SK-N-DZ (cell line): ENCODE measurements around the gene PARN.
"Not testable (repeated sequence)": the region's sequence is repeated elsewhere in the genome, so short reads cannot be mapped to it uniquely, and the experiment has no call there.

ENCODE experiments used
- DNase-seq: peaks from one replicate; pipeline ENCODE4 v3.0.0-alpha.2; 2015; ENCODE audit warnings: low spot score

Gene PARN

DNA sequence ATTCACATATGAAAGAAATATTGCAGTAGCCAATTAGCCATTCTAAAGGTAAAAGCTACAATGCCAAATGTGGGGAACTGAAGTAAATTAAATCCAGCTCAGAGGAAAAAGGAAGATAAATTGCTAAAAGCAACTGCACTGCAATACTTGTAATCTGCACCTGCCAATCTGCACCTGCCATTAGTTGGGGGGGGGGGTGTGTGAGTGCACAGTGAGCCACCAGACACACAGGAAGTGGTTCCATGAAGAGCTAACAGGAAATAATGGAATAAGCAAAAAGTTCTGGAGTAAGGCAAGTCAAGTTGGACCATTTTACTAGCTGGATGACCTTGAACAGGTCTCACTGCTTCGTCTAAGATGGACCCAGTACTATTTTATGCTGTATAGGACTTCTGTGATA, 191.8 kb downstream of the PARN start:
- DNase-seq: no peak

DNA sequence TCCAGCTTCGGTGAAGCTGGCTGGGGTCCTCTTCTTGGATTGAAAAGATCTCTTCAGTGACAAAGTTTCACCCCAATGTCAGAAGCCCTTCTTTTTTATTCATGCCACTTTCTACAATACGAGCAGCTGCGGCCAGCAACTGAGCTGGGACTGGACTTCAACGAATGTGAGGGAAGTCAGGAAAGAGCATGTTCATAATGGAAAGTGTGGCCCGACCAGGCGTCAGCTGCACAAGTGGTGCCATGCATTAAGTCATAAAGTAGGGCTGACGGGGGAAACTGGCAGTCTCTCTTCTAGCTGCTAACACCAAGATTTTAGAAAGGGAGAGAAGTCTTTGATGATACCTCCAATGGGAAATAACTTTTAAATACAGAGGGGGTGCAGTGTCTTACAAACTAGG, 192.6 kb downstream of the PARN start:
- no peak for DNase-seq

DNA sequence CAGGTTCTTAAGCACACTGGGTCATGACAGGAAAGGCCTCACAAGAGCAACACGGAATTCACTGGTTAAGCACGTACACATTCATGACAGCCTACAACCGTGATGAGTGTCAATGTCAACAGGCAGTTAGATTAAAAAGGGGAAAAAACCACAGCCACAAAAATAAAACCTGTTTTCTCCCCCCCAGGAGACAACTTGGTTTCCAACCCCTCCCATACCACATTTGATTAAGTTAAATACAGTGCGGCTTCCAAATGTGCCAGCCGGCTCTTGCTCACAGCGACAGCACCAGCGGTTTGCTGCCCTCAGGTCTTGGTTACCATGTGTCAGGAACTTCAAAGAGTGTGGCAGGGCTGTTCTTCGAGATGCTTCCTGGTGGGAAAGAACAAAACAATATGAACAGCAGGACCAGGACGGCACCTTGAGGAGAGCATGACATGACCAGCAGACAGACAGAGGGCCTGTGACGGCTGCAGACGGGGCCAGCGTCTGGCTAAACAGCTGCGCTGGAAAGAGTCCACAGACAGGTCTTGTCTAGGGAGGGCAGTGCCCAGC, 193.6 kb downstream of the PARN start:
- DNase-seq: no peak

- DNase-seq: no peak
Observed at GRCh38 chr16:14434860-14435259, 195.2 kb downstream of the PARN start.

DNA sequence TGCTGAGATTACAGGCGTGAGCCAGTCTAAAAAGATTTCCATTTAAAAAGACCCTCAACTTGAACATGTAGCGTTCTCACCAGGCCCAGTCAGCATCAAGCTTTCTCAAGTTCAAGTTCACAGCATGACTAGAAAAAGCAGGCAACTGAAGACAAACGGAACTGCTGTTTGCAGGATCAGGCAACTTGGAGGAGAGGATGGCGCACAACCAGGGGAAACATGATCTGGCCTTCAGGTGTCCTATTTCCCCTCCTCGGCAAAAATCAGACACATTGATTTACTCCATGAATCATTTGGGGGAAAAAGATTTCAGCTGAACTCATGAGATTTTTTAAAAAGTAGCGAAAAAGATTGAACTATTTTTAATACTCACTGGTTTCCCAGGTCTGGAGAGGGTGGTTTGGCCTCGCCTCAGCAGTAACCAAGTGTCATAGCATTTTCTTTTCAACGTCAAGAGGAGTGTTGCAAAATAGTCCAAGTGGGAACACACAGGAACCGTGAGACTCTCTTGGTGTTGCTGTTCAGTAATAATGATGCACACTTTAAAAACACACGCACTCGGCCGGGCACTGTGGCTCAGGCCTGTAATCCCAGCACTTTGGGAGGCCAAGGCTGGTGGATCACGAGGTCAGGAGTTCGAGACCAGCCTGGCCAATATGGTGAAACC, 201.0 kb downstream of the PARN start:
- not testable (repeated sequence) for DNase-seq

DNA sequence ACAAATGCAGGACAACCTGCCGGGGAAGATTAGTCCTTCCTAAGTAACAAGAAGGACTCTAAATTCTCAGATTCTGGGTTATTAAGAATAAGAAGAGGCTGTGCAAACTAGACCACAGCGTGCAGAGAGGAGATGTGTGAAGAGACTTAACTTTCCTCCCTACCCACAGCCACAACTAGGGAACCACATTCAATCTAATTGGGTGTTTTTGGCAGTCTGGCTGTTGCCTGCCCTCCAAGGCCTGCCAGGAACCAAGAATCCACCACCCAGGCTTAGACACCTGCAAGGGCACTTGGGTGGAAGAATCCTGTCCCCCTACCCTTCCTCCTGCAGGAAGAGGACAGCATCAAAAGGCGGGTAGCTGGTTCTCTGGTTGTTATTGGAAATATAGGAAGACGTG, 202.0 kb downstream of the PARN start:
- no peak for DNase-seq

DNA sequence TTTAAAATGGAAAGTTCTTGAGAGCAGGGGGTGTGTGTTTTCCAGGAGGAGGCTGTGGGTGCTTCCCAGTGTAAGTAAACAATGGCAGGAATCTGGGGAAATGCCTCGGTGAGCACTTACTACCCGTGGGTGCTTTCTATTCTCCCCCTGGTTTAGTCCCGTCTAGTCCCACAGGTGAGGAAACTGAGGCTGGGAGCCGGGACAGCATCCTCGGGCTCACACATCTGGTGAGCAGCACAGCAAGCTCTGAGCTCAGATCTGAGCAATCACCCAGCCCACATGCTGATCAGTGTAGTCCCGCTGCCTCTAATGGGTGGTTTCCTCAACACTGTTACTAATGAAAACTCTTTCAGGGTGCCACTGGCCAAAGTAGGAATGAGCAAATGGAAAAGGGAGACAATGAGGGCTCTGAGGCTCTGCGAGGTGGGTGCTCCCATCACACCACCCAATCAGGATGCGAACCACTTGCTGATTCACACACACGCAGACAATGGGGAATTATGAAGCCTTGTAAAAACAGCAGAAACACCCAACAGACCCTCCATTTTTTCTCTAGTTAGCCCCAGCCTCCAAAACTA, 202.6 kb downstream of the PARN start:
- no peak for DNase-seq

GRCh38 chr16:14424595-14424994, 205.5 kb downstream of the PARN start:
- DNase-seq: no peak

DNA sequence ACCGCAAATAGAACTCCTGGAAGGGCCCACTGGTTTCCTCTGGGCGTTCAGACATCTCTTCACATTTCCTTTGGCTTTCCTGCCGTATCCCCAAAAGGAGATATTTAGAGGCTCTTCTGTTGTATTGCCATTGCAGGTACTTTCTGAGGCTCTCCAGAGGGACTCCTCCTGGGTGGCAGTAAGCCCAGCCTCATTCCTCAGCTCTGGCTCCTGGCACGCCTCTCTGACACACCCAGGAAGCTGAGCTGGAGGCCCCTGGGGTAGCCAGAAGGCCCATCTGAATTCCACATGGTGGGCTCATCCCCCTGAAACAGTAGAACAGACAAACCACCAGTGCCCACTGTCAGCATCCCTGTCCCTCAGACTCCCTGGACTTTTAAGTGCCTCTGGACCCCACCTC, 206.7 kb downstream of the PARN start:
- no peak for DNase-seq

DNA sequence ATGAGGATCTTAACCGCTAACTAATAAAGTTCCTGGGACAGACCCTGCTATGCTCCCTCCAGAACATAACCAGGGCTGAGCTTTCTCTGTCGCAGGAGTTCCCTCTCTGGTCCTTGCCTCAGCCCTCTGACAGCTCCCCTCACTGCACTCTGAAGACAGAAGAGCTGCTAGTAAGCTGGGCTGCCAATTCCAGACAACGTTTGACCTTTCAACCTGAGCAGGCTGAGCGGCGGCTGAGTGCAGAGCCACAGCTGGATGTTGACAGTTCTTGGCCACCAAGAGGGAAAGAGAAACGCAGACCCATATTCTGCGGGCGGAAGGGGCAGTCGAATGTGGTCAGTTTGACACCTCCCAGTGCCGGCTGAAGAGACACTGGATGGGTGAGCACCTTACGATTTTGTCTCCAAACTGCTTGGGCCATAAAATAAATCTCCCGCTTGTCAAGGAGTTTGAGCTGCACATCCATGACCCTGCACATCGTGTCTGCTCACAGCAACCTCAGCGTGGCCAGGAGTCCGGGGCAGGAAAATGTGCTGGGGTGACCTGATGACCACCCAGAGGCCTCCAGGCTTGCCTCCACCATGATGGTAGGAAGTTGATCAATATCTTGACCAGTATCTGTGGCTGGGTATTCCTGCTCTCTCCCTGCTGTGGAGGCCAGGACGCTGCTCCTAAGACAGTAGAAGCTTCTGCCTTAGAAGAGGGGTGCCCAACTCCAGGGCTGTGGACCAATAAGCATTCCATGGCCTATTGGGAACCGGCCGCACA, 209.2 kb downstream of the PARN start:
- no peak for DNase-seq

DNA sequence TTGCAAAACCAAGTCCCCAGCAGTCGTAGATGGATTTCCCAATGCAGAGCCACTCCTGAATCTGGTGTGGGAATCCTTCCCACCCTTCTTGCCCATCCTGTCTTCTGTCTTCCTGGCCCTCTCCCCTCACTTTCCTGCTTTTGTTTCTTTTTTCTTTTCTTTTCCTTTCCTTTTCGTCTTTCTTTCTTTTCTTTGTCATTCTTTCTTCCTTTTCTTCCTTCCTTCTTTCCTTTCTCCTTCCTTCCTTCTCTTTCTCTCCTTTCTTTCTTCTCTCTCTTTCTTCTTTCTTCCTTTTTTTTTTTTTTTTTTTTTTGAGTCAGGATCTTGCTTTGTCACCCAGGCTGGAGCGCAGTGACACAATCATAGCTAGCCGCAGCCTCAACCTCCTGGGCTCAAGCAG, 209.8 kb downstream of the PARN start:
- DNase-seq: not testable (repeated sequence)

DNA sequence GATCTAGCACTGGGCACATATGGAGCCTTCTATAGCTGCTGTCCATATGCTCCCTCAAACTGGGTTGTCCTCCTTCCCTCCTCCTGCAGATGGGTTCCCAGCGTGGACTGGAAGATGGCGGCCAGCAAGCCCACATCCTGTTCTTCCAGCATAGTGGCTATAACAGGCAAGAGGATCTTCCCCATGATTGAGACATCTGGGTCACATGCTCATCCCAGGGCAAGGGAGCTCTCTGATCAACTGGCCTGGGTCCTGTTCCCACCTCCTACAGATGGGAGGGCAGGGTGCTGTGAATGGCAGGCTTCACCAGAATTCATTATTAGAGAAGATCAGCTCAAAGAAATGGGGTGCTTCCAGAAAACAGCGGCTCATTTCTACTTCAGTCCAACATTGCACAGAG, 210.2 kb downstream of the PARN start:
- DNase-seq: no peak

DNA sequence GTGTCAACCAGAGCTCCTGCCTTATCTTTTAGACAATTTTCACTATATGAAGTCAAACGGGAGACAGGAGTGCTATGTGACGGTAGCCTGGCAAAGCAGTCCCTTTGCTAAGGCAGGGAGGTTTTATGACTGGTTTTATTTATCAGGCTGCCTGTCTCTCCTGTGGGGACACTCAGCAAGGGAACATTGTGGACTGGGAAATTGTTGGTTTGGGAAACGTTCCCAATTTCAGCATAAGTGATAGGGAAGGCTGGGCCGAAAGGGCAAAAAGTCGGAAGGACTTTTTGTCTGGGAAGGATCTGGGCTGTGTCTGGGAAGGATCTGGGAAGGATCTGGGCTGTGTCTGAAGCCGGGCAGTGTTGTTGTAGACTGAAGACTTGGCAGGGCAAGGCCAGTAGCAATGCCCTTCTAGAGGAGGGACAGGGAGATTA, 211.2 kb downstream of the PARN start:
- no peak for DNase-seq

DNA sequence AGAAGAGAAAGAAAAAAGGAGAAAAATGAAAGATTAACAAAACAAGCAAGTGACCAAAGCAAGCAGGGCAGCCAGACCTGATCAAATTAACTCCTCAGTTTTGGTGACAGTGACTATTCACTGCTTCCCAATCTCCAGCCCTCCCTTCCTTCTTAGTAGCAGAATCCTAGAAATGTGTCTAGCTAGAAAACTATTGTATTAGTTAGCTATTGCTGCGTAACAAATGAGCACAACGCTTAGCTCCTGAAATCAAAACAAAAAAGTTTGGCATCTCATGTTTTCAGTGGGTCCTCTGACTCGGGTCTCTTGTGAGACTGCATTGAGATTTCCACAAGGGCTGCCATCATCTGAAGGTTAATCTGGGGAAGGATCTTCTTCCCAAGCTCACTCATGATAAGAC, 213.9 kb downstream of the PARN start:
- no peak for DNase-seq

DNA sequence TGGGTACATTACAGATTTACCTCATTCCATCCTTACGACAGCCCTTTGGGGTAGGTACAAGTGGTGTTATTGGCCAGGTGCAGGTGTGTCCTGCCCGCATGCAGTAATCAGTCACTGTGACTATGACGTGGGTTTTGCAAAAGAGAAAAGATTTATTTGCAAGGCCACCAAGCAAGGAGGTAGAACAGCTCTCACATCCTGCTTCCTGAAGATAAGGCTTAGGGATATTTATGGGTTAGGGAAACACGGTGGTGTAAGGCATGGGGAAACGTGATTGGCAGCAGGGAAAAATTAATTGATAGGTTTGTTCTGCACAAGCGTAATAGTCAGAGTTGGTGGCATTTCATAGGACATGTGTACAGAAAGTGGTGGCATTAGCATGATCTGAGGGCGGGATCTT, 214.8 kb downstream of the PARN start:
- no peak for DNase-seq

- no peak for DNase-seq
Observed at GRCh38 chr16:14409563-14409962, 220.5 kb downstream of the PARN start.

GRCh38 chr16:14407786-14408399, 222.2 kb downstream of the PARN start:
- no peak for DNase-seq

DNA sequence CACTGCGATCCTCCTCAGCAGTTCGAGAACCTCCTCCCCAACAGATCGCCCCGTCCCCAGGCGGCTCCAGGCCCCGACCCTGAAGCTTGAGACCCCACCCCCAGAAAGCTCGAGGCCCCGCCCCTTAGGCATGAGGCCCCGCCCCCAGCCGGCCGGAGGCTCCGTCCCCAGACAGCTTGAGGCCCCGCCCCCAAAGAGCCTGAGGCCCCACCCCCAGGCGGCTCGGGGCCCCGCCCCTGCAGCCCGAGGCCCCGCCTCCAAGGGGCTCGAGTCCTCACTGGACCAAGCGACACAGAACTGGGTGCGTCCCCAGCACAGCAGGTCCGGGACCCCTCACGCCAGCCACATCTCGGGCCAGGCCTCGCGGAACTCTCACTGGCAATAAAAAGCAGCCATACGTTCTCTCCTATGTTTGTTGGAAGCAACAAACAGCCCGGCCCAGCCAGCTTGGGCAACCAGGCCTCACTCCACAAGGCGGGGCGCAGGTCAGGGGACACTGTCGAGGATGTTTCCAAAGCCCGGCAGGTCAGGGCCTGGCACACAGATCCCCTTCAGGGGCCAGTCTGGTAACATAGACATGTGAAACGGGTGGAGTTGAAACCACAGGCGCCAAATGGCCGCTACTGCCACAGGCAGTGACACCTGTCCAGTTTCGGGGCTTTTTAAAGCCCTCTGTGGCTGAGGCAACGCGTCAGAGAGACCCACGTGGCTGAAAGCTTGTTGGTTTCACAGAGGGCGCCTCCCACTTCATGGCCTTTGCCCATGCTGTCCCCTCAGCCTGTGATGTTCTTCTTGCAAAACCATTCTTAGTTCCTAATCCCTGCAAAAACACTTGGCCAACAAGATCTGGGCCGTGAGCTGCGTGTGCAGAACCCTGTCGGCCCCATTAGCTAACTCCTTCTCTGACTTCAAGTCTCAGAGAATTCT, 224.2 kb downstream of the PARN start:
- DNase-seq: no peak

DNA sequence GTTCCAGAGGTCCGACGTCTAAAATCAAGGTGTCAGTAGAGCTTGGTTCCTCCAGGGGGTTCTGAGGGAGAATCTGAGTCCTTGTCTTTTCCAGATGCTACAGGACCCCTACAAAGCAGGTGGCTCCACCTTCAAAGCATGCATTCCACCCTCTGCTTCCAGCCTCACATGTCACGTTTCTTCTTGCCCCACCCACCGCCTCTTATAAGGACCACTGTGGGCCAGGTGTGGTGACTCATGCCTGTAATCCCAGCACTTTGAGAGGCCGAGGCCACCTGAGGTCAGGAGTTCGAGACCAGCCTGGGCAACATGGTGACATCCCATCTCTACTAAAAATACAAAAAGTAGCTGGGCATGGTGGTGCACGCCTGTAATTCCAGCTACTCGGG, 227.1 kb downstream of the PARN start:
- DNase-seq: not testable (repeated sequence)

DNA sequence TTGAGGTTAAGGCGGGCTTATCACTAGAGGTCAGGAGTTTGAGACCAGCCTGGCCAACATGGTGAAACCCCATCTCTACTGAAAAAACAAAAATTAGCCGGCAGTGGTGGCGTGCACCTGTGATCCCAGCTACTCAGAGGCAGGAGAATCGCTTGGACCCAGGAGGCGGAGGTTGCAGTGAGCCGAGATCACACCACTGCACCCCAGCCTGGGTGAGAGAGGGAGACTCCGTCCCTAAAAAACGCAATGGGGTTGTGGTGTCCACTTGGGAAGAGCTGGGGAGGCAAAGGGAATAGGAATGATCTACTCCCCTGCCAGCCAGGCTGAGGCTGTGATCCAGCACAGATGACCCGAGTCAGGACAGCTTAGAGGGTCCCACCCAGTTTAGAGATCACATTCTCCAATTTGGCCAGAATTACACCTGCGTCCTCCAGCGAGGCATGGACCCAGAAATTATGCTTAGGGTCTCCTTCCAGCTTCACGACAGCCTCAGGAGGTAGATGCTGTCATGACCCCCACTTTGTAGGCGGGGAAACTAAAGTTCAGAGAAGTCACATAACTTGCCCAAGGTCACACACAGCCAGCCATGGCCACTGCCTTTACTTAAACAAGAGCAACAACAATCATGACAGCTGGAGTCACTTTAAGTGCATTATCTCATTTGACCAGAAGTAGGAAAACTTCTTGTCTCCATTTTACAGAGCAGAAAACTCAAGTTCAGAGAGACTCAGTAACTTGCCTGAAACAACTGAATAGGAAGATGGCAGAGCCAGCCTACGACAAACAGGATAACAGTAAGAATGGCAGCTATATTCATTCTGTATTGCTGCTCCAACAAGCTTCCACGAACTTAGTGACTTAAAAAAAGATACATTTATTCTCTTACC, 227.7 kb downstream of the PARN start:
- not testable (repeated sequence) for DNase-seq
